Measurements from ENCODE around the gene TSSK3. TPM values are rescaled to one million over a fixed set of nuclear protein-coding genes. Genes with fewer than 3 reads are reported as not detected.

Gene TSSK3
- total RNA-seq, 2 donors from 2014 or later = 0.63 to 0.70 TPM

GRCh38 chr1:32372149-32372756, 9.9 kb downstream of the TSSK3 start:
- DNase-seq (ENCODE audit: low spot score) = no peak
- Histone ChIP-seq H3K27me3 (no peaks in the 10 kb centered on the region), H3K9me3 (no peaks in the 10 kb centered on the region), H3K36me3 (peaks cover 86% of the 10 kb centered on the region), H3K4me3 (no peak overlapping the region), H3K27ac (no peak overlapping the region), H3K4me1 (no peaks in the 10 kb centered on the region)
- TF ChIP-seq, protein P1, sequence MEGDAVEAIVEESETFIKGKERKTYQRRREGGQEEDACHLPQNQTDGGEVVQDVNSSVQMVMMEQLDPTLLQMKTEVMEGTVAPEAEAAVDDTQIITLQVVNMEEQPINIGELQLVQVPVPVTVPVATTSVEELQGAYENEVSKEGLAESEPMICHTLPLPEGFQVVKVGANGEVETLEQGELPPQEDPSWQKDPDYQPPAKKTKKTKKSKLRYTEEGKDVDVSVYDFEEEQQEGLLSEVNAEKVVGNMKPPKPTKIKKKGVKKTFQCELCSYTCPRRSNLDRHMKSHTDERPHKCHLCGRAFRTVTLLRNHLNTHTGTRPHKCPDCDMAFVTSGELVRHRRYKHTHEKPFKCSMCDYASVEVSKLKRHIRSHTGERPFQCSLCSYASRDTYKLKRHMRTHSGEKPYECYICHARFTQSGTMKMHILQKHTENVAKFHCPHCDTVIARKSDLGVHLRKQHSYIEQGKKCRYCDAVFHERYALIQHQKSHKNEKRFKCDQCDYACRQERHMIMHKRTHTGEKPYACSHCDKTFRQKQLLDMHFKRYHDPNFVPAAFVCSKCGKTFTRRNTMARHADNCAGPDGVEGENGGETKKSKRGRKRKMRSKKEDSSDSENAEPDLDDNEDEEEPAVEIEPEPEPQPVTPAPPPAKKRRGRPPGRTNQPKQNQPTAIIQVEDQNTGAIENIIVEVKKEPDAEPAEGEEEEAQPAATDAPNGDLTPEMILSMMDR (IDR thresholded peaks at IDR 0.05) = no peak

DNA sequence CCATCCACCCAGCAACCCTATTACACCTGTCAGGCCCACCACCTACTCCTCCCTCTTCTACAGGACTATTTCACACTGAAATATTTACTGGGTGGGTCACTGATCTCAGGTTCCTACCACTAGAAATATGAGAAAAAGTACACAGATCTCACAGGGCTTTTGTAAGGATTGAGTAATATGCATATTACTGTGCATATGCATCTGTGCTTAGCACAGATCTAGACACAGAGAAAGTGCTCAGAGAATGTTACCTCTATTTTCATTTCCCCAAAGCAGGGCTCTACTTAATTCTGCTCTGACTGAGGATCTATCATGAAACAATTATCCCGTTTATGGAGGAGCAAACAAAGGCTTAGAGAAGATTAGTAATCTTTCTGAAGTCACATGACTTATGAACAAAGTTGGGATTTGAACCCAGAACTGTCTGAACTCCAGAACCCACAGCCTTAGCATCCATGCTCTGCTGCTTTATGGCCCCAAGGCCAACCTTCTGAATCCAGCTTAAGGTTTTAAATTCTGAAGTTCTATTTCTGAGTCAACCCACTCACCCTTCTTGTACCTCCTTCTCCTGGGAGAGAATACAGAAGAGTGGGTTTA, 11.8 kb downstream of the TSSK3 start:
- DNase-seq (ENCODE audit: low spot score) = no peak
- H3K4me1 ChIP-seq = no peaks in the 10 kb centered on the region
- TF ChIP-seq, protein P1 (IDR thresholded peaks at IDR 0.05) = no peak
- no peaks in the 10 kb centered on the region for H3K9me3 ChIP-seq
- H3K4me3 ChIP-seq = no peak overlapping the region
- H3K36me3 ChIP-seq = peaks cover 86% of the 10 kb centered on the region
- no peak overlapping the region for H3K27ac ChIP-seq
- no peaks in the 10 kb centered on the region for H3K27me3 ChIP-seq

- TF ChIP-seq, protein P1 (IDR thresholded peaks at IDR 0.05) = no peak
- DNase-seq (ENCODE audit: low spot score) = no peak
- Histone ChIP-seq H3K4me1 (no peaks in the 10 kb centered on the region), H3K27ac (no peak overlapping the region), H3K4me3 (no peak overlapping the region), H3K36me3 (peaks cover 97% of the 10 kb centered on the region), H3K9me3 (no peaks in the 10 kb centered on the region), H3K27me3 (no peaks in the 10 kb centered on the region)
Measured at GRCh38 chr1:32376199-32376598, 13.9 kb downstream of the TSSK3 start.

DNA sequence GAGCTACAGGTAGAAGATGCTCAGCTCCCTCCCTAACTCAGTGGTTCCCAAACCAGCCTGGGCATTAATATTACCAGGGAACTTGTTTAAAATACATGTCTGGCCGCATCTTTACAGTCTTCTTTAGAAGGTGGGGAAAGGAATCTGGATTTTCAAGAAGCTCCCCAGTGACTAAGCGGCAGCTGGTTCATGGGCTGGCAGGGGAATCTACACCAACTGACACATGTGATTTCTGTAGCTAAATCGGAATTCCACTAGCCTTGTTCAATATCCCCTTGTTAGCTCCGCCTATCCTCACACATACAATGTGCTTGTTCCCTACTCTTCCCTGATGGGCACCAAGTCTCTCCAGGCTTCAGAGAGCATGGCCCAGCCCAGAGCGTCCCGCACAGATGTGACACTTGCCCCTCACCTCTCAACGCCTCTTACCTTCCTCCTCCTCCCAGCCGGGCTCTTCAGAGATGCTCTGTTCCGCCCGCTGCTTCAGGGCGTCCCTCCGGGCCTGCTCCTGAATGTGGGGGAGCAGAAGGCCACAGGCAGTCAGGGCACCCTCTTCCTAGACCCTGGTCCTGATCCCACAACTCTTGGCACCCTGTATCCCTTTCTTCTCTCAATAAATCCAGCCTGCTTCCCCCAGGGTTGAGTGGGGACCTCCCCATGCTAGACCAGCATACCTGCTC, 15.3 kb downstream of the TSSK3 start:
- H3K27ac ChIP-seq = no peak overlapping the region

DNA sequence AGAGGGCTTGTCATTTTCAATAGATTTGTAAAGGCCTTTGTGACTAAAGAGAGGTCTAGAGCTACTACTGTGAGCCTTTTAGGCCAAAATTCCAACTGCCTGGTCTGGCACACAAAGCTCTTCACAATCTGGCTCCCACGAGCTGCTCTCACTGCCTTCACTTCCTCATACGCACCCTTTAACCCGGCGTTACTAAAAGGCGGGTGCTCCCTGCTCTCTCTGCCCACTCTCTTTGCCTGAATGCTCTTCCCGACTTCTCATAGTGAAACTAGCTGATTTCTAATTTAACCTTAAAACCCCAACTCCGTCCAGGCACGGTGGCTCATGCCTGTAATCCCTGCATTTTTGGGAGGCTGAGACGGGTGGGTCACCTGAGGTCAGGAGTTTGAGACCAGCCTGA, 17.7 kb downstream of the TSSK3 start:
- Histone ChIP-seq H3K27me3 (no peaks in the 10 kb centered on the region), H3K36me3 (peaks cover 99% of the 10 kb centered on the region), H3K9me3 (no peaks in the 10 kb centered on the region), H3K27ac (no peak overlapping the region), H3K4me3 (no peak overlapping the region), H3K4me1 (no peaks in the 10 kb centered on the region)
- TF ChIP-seq, protein P1 (IDR thresholded peaks at IDR 0.05) = no peak
- DNase-seq (ENCODE audit: low spot score) = no peak

More for the DNA sequence above, 15.3 kb downstream of the TSSK3 start:
- Histone ChIP-seq H3K9me3 (no peaks in the 10 kb centered on the region), H3K27me3 (no peaks in the 10 kb centered on the region), H3K4me1 (no peaks in the 10 kb centered on the region), H3K4me3 (no peak overlapping the region), H3K36me3 (peaks cover 98% of the 10 kb centered on the region)
- DNase-seq (ENCODE audit: low spot score) = no peak
- TF ChIP-seq, protein P1 (IDR thresholded peaks at IDR 0.05) = no peak
